Retina (tissue), 1 donor: ENCODE results near the gene S100A1.
"Not testable (repeated sequence)": the region's sequence is repeated elsewhere in the genome, so short reads cannot be mapped to it uniquely, and the experiment has no call there.

Experiments
- DNase-seq: peaks from one replicate; pipeline ENCODE4 v3.0.0-alpha.2; 2016

The S100A1 gene

DNA sequence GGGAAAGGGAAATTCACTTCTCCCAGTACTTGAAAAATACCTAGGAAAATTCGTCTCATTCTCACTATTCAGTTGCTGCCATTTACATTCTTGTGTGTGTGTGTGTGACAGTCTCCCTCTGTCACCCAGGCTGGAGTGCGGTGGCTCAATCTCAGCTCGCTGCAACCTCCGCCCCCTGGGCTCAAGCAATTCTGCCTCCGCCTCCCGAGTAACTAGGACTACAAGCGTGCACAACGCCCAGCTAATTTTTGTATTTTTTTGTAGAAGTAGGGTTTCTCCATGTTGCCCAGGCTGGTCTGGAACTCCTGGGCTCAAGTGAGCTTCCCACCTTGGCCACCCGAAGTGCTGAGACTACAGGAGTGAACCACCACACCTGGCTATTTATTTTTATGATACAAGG lies 31.4 kb downstream of the S100A1 start:
- DNase-seq: no peak

DNA sequence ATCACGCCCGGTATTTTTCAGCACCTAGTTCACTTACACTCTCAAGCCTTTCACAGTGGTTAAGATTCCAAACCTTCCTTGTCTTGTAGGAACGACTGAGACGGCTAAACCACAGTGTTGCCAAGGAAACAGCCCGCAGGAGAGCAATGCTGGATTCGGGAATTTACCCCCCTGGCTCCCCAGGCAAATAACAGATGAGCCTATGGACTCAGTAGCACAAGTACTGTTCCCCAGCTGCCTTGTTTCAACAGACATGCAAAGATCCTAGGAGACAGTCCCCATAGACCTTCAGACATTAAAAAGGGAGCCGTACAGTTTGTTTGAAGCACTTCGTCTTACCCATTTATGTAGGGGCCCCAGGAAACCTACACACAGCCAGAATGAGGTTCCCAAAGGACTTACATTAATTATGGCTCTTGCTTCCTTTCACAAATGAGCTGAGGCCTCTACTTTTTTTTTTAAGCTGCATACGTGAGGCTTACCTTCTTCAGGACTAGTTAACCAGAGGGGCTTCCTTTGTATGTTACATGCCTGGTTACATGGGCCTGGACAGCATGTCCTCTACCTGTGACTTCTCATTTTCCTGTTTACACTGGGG lies 33.0 kb downstream of the S100A1 start:
- no peak for DNase-seq

DNA sequence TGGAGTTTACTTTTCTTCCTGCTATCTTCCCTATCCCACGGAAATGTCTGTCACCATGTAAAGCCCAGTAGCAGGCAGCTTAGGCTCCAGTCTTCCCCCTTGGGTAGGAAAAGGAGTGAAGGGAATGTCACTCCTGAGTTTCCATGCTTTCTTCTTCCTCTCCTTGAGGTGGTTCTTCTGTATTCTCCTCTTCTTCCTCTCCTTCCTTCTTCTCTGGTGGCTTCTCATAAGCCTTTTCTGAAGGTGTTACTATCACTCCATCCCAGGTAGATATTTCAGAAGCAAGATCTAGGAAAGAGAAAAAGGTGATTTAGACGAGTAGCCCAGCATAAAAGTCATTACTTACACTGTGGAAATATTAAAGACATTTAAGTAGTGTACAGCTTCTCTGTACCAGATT lies 34.0 kb downstream of the S100A1 start:
- DNase-seq: no peak

DNA sequence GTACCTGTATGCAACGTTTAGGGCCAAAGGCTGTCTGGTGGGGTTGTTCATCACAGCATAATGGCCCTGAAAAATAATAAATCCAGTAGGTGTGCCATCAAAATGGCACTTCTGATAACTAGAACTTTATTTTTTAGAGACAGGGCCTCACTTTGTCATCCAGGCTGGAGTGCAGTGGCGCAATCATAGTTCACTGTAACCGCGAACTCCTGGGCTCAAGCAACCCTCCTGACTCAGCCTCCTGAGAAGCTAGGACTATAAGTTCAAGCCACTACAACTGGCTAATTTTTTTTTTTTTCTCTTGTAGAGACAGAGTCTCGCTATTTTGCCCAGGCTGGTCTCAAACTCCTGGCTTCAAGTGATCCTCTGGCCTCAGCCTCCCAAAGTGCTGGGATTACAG lies 35.0 kb downstream of the S100A1 start:
- DNase-seq: no peak

DNA sequence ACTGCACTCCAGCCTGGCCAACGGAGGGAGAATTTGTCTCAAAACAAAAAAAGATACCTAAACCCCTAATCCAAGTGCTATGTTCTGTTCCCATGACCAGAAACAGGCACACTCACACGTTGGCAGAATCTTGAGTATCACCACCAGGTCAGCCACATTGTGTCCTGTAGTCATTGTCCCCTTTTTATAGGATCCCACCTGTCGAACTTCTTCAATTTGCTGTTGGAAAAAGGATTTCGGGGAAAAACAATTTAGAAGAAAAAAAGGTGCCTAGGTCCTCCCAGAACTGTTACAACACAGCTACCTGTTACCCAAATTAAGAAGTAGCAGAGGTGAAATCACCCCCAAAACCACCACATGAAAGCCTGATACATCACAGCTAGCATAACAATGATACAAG lies 39.2 kb downstream of the S100A1 start:
- no peak for DNase-seq

DNA sequence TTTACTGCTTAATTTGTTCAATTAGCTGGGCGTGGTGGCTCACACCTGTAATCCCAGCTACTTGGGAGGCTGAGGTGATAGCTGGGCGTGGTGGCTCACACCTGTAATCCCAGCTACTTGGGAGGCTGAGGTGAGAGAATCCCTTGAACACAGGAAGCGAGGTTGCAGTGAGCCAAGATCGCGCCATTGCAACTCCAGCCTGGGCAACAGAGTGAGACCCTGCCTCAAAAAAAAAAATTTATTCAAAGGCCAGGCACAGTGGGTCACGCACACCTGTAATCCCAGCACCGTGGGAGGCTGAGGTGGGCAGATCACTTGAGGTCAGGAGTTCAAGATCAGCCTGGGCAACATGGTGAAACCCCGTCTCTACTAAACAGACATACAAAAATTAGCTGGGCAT lies 40.4 kb downstream of the S100A1 start:
- not testable (repeated sequence) for DNase-seq

DNA sequence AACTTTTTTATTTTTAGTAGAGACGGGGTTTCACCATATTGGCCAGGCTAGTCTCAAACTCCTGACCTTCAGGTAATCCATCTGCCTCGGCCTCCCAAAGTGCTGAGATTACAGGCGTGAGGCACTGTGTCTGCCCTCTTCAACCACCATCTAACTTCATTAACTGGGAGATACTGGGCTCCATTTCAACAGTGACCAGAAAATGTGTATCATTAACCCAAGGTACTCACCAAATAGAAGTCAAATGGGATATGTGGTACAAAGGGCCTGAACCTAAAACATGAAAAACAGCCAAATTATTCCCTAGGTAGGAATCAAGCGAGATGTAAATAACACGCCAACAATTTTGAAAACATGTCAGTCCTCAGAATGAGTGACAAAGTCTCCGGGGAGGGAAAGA lies 41.4 kb downstream of the S100A1 start:
- no peak for DNase-seq

DNA sequence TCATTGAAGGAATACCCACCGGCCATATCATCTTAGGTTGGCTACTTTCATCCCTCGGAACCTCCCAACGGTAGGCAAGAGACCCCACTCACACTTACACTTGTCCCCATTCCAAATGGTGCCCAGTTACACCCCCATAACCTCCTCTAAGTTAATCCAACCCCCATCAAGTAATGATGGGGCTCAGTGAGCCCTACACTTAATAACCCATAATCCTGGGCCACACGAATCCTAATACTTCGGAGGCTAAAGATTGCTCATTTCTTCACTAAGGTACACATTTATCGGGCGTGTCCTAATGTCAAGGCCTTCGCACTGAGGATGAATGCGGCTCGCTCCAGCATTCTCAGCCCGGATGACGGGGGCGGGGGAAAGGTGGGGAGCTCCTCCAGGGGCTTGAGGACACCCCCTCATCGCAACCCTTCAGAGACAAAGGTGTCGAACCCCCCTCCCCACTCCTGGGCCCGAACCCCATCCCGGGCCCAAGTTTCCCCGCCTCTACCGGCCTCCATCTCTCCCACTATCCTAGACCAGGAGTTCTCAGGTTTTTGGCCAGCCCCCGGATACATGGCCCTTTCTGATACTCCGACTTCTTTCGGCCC lies 42.1 kb downstream of the S100A1 start:
- no peak for DNase-seq

DNA sequence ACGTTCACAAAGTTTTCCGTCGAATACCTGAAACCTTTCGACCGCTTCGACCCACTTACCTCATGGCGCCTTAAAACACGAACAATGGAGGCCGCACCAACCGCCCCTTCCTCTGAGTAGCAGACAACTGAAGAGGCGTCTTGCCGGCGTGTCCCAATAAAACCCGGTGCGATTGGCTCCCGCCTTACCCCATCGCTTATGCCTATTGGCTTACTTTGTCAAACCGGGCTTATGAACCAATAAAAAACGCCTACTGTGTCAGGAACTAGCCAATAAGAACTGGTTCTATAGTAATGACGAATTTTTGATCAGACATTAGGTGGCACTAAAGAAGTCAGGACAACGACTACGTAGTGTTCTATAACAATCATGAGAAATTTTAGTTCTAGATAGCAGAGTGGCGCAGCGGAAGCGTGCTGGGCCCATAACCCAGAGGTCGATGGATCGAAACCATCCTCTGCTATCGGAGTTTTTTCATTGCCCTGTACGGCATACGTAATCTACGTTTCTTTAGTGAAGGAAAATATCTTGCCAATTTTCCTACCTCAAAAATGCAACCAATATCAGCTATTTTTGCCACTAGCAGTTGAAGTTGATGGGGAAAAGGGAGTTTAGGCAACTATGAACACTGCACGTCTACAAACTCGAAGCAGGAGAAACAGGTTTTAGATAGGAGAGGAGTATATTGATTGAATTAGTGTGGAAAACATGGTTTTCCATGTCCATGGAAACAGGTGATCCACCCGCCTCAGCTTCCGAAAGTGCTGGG lies 42.8 kb downstream of the S100A1 start, which contains the start of gene ILF2:
ILF2 (minus strand) TSS at position 135 of the 769 bp plus-strand sequence; CDS start at position 64, 71 bp downstream.
- peak; percentile 98 for DNase-seq

DNA sequence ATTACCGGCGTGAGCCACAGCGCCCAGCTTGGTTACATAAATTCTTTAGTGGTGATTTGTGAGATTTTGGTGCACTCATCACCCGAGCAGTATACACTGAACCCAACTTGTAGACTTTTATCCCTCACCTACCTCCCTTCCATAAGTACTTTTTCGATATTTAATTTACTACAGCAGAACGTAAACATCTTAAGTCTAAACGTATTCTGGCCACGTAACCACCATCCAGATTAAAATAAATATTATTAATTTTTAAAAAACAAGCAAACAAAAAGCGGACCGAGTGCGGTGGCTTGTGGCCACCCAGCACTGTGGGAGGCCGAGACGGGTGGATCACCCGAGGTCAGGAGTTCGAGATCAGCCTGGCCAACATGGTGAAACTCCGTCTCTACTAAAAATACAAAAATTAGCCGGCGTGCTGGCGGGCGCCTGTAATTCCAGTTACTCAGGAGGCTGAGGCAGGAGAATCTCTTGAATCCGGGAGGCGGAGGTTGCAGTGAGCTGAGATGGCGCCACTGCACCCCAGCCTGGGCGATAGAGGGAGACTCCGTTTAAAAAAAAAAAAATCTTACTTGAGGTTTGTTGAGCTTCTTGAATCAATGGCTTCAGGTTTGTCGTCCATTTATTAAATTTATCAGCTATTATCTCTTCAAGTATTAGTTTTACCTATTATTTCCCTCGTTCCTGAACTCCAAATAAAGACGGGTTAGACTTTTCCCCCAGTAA lies 43.6 kb downstream of the S100A1 start:
- DNase-seq: not testable (repeated sequence)

DNA sequence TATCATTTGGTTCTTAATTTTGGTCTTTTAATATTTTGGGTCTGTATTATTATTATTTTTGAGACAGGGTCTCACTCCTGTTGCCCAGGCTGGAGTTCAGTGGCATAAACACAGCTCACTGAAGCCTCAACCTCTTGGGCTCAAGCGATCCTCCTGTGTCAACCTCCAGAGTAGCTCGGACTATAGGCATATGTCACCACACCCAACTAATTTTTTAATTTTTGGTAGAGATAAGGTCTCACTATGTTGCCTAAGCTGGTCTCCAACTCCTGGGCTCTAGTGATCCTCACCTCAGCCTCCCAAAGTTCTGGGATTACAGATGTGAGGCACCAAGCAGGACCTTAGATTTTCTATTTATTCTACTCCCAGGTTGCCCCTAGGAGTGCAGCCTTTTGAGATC lies 45.3 kb downstream of the S100A1 start:
- no peak for DNase-seq

DNA sequence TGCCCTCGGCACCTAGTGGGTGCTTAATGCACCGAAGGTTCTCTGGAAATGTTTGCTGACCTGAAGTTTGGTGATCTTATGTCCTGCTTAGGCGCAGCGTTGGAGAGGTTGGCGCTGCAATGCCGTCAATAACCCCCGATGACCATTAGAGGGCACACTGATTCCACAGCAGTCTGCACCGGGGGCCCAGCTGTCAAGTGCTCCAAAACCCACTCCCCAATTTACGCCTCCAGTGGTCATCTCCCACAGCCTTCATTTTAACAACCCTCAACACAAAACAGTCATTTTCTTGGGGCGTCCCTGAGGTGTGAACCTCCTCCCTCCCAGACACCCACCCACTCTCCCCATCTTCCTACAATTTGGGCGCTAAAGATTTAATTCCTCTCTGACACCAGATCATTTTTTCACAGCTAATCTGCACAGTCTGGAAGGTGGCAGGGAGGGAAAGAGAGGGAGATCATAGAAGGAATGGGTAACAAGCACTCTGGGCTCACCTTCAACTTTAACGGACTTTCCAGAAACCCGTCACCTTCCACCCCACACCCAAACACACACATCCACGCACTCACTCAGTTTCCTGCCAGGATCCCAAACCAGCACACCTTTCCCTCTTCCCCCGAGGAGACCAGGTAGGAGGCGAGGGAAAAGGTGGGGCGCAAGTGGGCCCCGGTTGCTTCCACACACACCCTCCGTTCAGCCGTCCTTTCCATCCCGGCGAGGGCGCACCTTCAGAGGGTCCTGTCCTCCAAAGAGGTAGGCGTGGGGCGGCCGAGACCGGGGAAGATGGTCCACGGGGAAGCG lies 49.7 kb downstream of the S100A1 start:
- DNase-seq: peak; percentile 80

DNA sequence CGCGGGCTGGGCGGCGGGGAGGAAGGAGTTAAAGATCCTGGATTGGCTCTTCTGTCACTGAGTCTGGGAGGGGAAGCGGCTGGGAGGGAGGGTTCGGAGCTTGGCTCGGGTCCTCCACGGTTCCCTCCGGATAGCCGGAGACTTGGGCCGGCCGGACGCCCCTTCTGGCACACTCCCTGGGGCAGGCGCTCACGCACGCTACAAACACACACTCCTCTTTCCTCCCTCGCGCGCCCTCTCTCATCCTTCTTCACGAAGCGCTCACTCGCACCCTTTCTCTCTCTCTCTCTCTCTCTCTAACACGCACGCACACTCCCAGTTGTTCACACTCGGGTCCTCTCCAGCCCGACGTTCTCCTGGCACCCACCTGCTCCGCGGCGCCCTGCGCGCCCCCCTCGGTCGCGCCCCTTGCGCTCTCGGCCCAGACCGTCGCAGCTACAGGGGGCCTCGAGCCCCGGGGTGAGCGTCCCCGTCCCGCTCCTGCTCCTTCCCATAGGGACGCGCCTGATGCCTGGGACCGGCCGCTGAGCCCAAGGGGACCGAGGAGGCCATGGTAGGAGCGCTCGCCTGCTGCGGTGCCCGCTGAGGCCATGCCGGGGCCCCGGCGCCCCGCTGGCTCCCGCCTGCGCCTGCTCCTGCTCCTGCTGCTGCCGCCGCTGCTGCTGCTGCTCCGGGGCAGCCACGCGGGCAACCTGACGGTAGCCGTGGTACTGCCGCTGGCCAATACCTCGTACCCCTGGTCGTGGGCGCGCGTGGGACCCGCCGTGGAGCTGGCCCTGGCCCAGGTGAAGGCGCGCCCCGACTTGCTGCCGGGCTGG lies 50.5 kb downstream of the S100A1 start, which contains the start of gene NPR1:
NPR1 (plus strand) TSS at position 170 of the 818 bp plus-strand sequence; CDS start at position 591, 421 bp downstream.
- peak; percentile 72 for DNase-seq

DNA sequence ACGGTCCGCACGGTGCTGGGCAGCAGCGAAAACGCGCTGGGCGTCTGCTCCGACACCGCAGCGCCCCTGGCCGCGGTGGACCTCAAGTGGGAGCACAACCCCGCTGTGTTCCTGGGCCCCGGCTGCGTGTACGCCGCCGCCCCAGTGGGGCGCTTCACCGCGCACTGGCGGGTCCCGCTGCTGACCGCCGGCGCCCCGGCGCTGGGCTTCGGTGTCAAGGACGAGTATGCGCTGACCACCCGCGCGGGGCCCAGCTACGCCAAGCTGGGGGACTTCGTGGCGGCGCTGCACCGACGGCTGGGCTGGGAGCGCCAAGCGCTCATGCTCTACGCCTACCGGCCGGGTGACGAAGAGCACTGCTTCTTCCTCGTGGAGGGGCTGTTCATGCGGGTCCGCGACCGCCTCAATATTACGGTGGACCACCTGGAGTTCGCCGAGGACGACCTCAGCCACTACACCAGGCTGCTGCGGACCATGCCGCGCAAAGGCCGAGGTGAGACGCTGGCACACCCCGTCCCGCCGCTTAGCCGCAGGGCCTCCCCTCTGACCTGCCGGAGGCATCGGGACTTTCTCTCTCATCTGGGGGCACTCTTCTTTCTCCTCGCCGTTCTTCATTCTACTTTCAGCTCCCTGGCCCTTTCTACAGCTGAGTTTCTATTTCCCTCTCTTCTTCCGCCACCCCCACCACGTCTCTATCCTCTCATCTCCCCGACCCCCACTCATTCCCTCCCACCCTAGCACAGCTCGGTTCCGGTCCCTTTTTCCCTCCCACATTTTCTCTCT lies 51.3 kb downstream of the S100A1 start:
- DNase-seq: peak; percentile 79

DNA sequence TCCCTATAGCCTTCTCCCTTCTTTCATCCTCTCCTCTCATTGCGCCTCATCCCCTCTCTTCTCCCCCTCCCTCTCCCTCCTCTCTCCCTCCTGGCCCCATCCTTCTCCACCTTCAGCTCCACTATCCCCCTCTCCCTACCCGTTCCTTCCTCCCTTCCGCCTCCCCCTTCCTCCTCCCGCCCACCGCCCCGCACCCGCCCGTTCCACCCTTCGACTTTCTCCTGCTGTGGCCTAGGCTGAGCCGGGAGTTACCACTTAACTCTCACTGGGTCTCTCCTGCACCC lies 51.8 kb downstream of the S100A1 start:
- no peak for DNase-seq
